Measurements from ENCODE around the gene ATG7.
A peak's percentile ranks its signal among the peaks of the same experiment; 100 is the strongest.

The ATG7 gene

DNA sequence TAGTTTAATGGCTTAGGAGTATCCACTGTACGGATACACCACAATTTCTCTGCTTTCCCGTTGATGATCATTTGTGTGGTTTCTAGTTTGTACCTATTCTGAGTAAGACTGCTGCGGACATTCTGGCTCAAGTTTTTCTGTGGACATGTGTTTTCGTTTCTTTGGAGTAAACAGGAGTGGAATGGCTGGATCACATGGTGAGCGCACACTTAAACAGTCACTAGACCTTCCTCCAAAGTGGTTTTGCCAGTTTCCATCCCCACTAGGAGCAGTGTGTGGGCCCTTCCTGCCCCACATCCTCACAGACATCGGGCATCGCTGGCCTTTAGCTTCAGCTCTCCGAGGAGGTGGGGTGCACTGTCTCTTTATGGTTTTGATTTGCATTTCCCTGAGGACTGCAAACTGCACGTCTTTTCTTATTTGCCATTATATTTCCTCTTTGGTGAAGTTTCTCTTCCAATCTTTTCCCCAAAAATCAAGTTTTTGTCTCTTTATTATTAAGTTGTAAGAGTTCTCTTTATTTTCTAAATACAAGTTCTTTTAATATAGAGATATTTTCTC is 277.5 kb downstream of the ATG7 start:
- Histone ChIP-seq H4K91ac (ENCODE audit: low read depth, low read length, poor library complexity) (no peak overlapping the region), H3K4me1 (ENCODE audit: control insufficient read depth in 2 of 2, insufficient read depth in 1 of 2, low read depth in 1 of 2, low read length in 2 of 2) (peaks cover 0 to 5% of the 10 kb centered on the region in 2 donors), H2BK5ac (ENCODE audit: low read length) (no peak overlapping the region), H2BK12ac (ENCODE audit: low read length) (no peak overlapping the region), H3K36me3 (replicated peaks in 1 of 2; ENCODE audit: control insufficient read depth in 2 of 2, insufficient read depth in 2 of 2, low read length in 2 of 2) (peaks cover 4 to 29% of the 10 kb centered on the region in 2 donors), H2AK5ac (ENCODE audit: low read depth, low read length) (no peak overlapping the region), H2BK15ac (ENCODE audit: low read length) (no peak overlapping the region), H3K79me1 (ENCODE audit: low read depth, low read length) (no peaks in the 10 kb centered on the region), H3K9ac (ENCODE audit: low read depth, low read length, poor library complexity) (no peak overlapping the region), H2AFZ (ENCODE audit: low read length) (no peak overlapping the region), H3K4ac (ENCODE audit: low read length) (no peak overlapping the region), H3K27ac (replicated peaks; ENCODE audit: low read length) (no peak overlapping the region), H3K9me3 (replicated peaks in 1 of 2; ENCODE audit: control insufficient read depth in 2 of 2, insufficient read depth in 1 of 2, low read depth in 1 of 2, low read length in 2 of 2) (peaks cover 0 to 8% of the 10 kb centered on the region in 2 donors), H3K4me2 (ENCODE audit: insufficient read depth, low read length, poor library complexity, severe bottlenecking) (no peak overlapping the region), H3K23ac (ENCODE audit: low read depth, low read length, poor library complexity) (no peak overlapping the region), H3K18ac (ENCODE audit: low read length) (peak overlapping the region; percentile 11), H2BK120ac (ENCODE audit: low read depth, low read length) (no peak overlapping the region), H3K14ac (ENCODE audit: low read length) (no peak overlapping the region), H4K8ac (ENCODE audit: low read depth, low read length) (no peak overlapping the region), H3K27me3 (ENCODE audit: control insufficient read depth in 3 of 3, insufficient read depth in 3 of 3, low read depth in 1 of 3, low read length in 3 of 3) (no peaks in the 10 kb centered on the region), H3K4me3 (ENCODE audit: low read length in 2 of 2) (no peak overlapping the region)
- no CpG with 5 or more reads among the region's 9 CpGs for WGBS, 2 donors (ENCODE audit: extremely low coverage in 2 of 2, insufficient read length in 2 of 2, insufficient replicate concordance in 1 of 2)
- no peak for DNase-seq (ENCODE audit: low spot score)

- Histone ChIP-seq H3K4me1 (ENCODE audit: control insufficient read depth in 2 of 2, insufficient read depth in 1 of 2, low read depth in 1 of 2, low read length in 2 of 2) (peaks cover 0 to 5% of the 10 kb centered on the region in 2 donors), H4K8ac (ENCODE audit: low read depth, low read length) (no peak overlapping the region), H4K91ac (ENCODE audit: low read depth, low read length, poor library complexity) (no peak overlapping the region), H2BK15ac (ENCODE audit: low read length) (no peak overlapping the region), H3K4ac (ENCODE audit: low read length) (no peak overlapping the region), H2AK5ac (ENCODE audit: low read depth, low read length) (no peak overlapping the region), H3K9ac (ENCODE audit: low read depth, low read length, poor library complexity) (no peak overlapping the region), H2AFZ (ENCODE audit: low read length) (no peak overlapping the region), H3K27ac (replicated peaks; ENCODE audit: low read length) (no peak overlapping the region), H3K4me2 (ENCODE audit: insufficient read depth, low read length, poor library complexity, severe bottlenecking) (no peak overlapping the region), H3K79me1 (ENCODE audit: low read depth, low read length) (no peaks in the 10 kb centered on the region), H3K18ac (ENCODE audit: low read length) (no peak overlapping the region), H3K9me3 (replicated peaks in 1 of 2; ENCODE audit: control insufficient read depth in 2 of 2, insufficient read depth in 1 of 2, low read depth in 1 of 2, low read length in 2 of 2) (peaks cover 0 to 8% of the 10 kb centered on the region in 2 donors), H3K27me3 (ENCODE audit: control insufficient read depth in 3 of 3, insufficient read depth in 3 of 3, low read depth in 1 of 3, low read length in 3 of 3) (no peaks in the 10 kb centered on the region), H3K4me3 (ENCODE audit: low read length in 2 of 2) (no peak overlapping the region), H3K23ac (ENCODE audit: low read depth, low read length, poor library complexity) (no peak overlapping the region), H2BK120ac (ENCODE audit: low read depth, low read length) (no peak overlapping the region), H2BK5ac (ENCODE audit: low read length) (no peak overlapping the region), H3K14ac (ENCODE audit: low read length) (no peak overlapping the region), H2BK12ac (ENCODE audit: low read length) (no peak overlapping the region), H3K36me3 (replicated peaks in 1 of 2; ENCODE audit: control insufficient read depth in 2 of 2, insufficient read depth in 2 of 2, low read length in 2 of 2) (peaks cover 6 to 43% of the 10 kb centered on the region in 2 donors)
- no peak for DNase-seq (ENCODE audit: low spot score)
- no CpG with 5 or more reads among the region's 17 CpGs for whole genome bisulfite sequencing, 2 donors (ENCODE audit: extremely low coverage in 2 of 2, insufficient read length in 2 of 2, insufficient replicate concordance in 1 of 2)
These were observed 278.8 kb downstream of the ATG7 start for GRCh38 chr3:11551036-11551435.

GRCh38 chr3:11552289-11553264 is 280.4 kb downstream of the ATG7 start:
- peaks cover 0 to 8% of the 10 kb centered on the region in 2 donors for H3K9me3 ChIP-seq (replicated peaks in 1 of 2; ENCODE audit: control insufficient read depth in 2 of 2, insufficient read depth in 1 of 2, low read depth in 1 of 2, low read length in 2 of 2)

More at GRCh38 chr3:11552289-11553264, 280.4 kb downstream of the ATG7 start:
- H2BK15ac ChIP-seq (ENCODE audit: low read length): no peak overlapping the region
- peaks cover 4 to 21% of the 10 kb centered on the region in 2 donors for H3K4me1 ChIP-seq (ENCODE audit: control insufficient read depth in 2 of 2, insufficient read depth in 1 of 2, low read depth in 1 of 2, low read length in 2 of 2)
- no peak overlapping the region for H2BK120ac ChIP-seq (ENCODE audit: low read depth, low read length)
- H3K4me3 ChIP-seq (ENCODE audit: low read length in 2 of 2): no peak overlapping the region
- H3K18ac ChIP-seq (ENCODE audit: low read length): no peak overlapping the region
- no peak for DNase-seq (ENCODE audit: low spot score)
- no peak overlapping the region for H3K27ac ChIP-seq (replicated peaks; ENCODE audit: low read length)
- no peaks in the 10 kb centered on the region for H3K27me3 ChIP-seq (ENCODE audit: control insufficient read depth in 3 of 3, insufficient read depth in 3 of 3, low read depth in 1 of 3, low read length in 3 of 3)
- no peak overlapping the region for H3K23ac ChIP-seq (ENCODE audit: low read depth, low read length, poor library complexity)
- peaks cover 13 to 58% of the 10 kb centered on the region in 2 donors for H3K36me3 ChIP-seq (replicated peaks in 1 of 2; ENCODE audit: control insufficient read depth in 2 of 2, insufficient read depth in 2 of 2, low read length in 2 of 2)
- H3K9ac ChIP-seq (ENCODE audit: low read depth, low read length, poor library complexity): no peak overlapping the region
- H2AK5ac ChIP-seq (ENCODE audit: low read depth, low read length): no peak overlapping the region
- peak overlapping the region; percentile 27 for H3K14ac ChIP-seq (ENCODE audit: low read length)
- no peak overlapping the region for H3K4me2 ChIP-seq (ENCODE audit: insufficient read depth, low read length, poor library complexity, severe bottlenecking)
- no peak overlapping the region for H3K4ac ChIP-seq (ENCODE audit: low read length)
- no peak overlapping the region for H2BK12ac ChIP-seq (ENCODE audit: low read length)
- H3K79me1 ChIP-seq (ENCODE audit: low read depth, low read length): no peaks in the 10 kb centered on the region
- H2BK5ac ChIP-seq (ENCODE audit: low read length): peak overlapping the region; percentile 69
- no peak overlapping the region for H4K8ac ChIP-seq (ENCODE audit: low read depth, low read length)
- WGBS, 2 donors (ENCODE audit: extremely low coverage in 2 of 2, insufficient read length in 2 of 2, insufficient replicate concordance in 1 of 2): no CpG with 5 or more reads among the region's 16 CpGs
- no peak overlapping the region for H4K91ac ChIP-seq (ENCODE audit: low read depth, low read length, poor library complexity)
- H2AFZ ChIP-seq (ENCODE audit: low read length): no peak overlapping the region
